Chondrocyte (in vitro differentiated cells): Measurements from ENCODE around the gene SYPL1. TPM values are rescaled to one million over a fixed set of nuclear protein-coding genes. Genes with fewer than 3 reads are reported as not detected.

Source experiments
- DNase-seq: peaks from one replicate; pipeline ENCODE4 v3.0.0; 2021; ENCODE audit warnings: mixed read lengths, low spot score
- H3K27ac Mint-ChIP-seq: one replicate; pipeline ENCODE4 v1.8.0; 2021; ENCODE audit warnings: mild to moderate bottlenecking, moderate library complexity, mixed read lengths; ENCODE audit not compliant: unreplicated experiment
- H3K27me3 Mint-ChIP-seq: 2 replicates; pipeline ENCODE4 v1.8.0; 2021; ENCODE audit warnings: low read depth, mixed read lengths
- H3K36me3 Mint-ChIP-seq: 2 replicates; pipeline ENCODE4 v1.8.0; 2021; ENCODE audit warnings: low read depth, mixed read lengths
- H3K4me1 Mint-ChIP-seq: 2 replicates; pipeline ENCODE4 v1.8.0; 2021; ENCODE audit warnings: low read depth, mild to moderate bottlenecking, mixed read lengths
- H3K4me3 Mint-ChIP-seq: one replicate; pipeline ENCODE4 v1.8.0; 2021; ENCODE audit warnings: mild to moderate bottlenecking, moderate library complexity, mixed read lengths; ENCODE audit not compliant: unreplicated experiment
- H3K9me3 Mint-ChIP-seq: 2 replicates; pipeline ENCODE4 v1.8.0; 2021; ENCODE audit warnings: low read depth, mixed read lengths
- total RNA-seq: library from RNA; stranded (reverse); gene quantifications from 3 replicates; pipeline ENCODE4 v1.2.1, GENCODE V29; 2021
- TF ChIP-seq, protein P1 (sequence below): fragments of 200-600 bp; sonication (generic); IDR thresholded peaks from 2 replicates; pipeline ENCODE4 v1.5.0; 2021; ENCODE audit warnings: antibody characterized with exemption, mild to moderate bottlenecking, moderate library complexity

SYPL1 gene
- total RNA-seq, 1 donor from 2014 or later: 71.8 TPM

GRCh38 chr7:106064771-106065574 lies 47.1 kb downstream of the SYPL1 start:
- Mint-ChIP-seq H3K36me3 (no peaks in the 10 kb centered on the region), H3K27ac (peak overlapping the region; percentile 92), H3K4me1 (peaks cover 21% of the 10 kb centered on the region), H3K27me3 (no peaks in the 10 kb centered on the region), H3K9me3 (no peaks in the 10 kb centered on the region), H3K4me3 (peak overlapping the region; percentile 55)
- no peak for DNase-seq
- TF ChIP-seq, protein P1, sequence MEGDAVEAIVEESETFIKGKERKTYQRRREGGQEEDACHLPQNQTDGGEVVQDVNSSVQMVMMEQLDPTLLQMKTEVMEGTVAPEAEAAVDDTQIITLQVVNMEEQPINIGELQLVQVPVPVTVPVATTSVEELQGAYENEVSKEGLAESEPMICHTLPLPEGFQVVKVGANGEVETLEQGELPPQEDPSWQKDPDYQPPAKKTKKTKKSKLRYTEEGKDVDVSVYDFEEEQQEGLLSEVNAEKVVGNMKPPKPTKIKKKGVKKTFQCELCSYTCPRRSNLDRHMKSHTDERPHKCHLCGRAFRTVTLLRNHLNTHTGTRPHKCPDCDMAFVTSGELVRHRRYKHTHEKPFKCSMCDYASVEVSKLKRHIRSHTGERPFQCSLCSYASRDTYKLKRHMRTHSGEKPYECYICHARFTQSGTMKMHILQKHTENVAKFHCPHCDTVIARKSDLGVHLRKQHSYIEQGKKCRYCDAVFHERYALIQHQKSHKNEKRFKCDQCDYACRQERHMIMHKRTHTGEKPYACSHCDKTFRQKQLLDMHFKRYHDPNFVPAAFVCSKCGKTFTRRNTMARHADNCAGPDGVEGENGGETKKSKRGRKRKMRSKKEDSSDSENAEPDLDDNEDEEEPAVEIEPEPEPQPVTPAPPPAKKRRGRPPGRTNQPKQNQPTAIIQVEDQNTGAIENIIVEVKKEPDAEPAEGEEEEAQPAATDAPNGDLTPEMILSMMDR: no peak

GRCh38 chr7:106064316-106064715 lies 47.8 kb downstream of the SYPL1 start:
- no peaks in the 10 kb centered on the region for H3K9me3 Mint-ChIP-seq
- DNase-seq: no peak
- no peaks in the 10 kb centered on the region for H3K36me3 Mint-ChIP-seq
- peak overlapping the region; percentile 92 for H3K27ac Mint-ChIP-seq
- no peak overlapping the region for H3K4me3 Mint-ChIP-seq
- peaks cover 21% of the 10 kb centered on the region for H3K4me1 Mint-ChIP-seq
- TF ChIP-seq, protein P1: no peak
- H3K27me3 Mint-ChIP-seq: no peaks in the 10 kb centered on the region

GRCh38 chr7:106063692-106064091 lies 48.4 kb downstream of the SYPL1 start:
- DNase-seq: no peak
- Mint-ChIP-seq H3K9me3 (no peaks in the 10 kb centered on the region), H3K36me3 (no peaks in the 10 kb centered on the region), H3K27ac (no peak overlapping the region), H3K4me1 (peaks cover 19% of the 10 kb centered on the region), H3K27me3 (no peaks in the 10 kb centered on the region), H3K4me3 (no peak overlapping the region)
- TF ChIP-seq, protein P1: no peak

- no peak overlapping the region for H3K27ac Mint-ChIP-seq
- H3K36me3 Mint-ChIP-seq: no peaks in the 10 kb centered on the region
- peaks cover 18% of the 10 kb centered on the region for H3K4me1 Mint-ChIP-seq
- no peaks in the 10 kb centered on the region for H3K27me3 Mint-ChIP-seq
- H3K4me3 Mint-ChIP-seq: no peak overlapping the region
- no peak for DNase-seq
- H3K9me3 Mint-ChIP-seq: no peaks in the 10 kb centered on the region
- TF ChIP-seq, protein P1: no peak
Observed at GRCh38 chr7:106063024-106063423, 49.1 kb downstream of the SYPL1 start.

- Mint-ChIP-seq H3K4me1 (peaks cover 18% of the 10 kb centered on the region), H3K27me3 (no peaks in the 10 kb centered on the region), H3K27ac (no peak overlapping the region), H3K9me3 (no peaks in the 10 kb centered on the region), H3K36me3 (no peaks in the 10 kb centered on the region), H3K4me3 (no peak overlapping the region)
- DNase-seq: no peak
- TF ChIP-seq, protein P1: no peak
Observed at GRCh38 chr7:106062521-106062931, 49.6 kb downstream of the SYPL1 start.
